ENCODE data around the gene ATXN7L1.

Gene ATXN7L1

DNA sequence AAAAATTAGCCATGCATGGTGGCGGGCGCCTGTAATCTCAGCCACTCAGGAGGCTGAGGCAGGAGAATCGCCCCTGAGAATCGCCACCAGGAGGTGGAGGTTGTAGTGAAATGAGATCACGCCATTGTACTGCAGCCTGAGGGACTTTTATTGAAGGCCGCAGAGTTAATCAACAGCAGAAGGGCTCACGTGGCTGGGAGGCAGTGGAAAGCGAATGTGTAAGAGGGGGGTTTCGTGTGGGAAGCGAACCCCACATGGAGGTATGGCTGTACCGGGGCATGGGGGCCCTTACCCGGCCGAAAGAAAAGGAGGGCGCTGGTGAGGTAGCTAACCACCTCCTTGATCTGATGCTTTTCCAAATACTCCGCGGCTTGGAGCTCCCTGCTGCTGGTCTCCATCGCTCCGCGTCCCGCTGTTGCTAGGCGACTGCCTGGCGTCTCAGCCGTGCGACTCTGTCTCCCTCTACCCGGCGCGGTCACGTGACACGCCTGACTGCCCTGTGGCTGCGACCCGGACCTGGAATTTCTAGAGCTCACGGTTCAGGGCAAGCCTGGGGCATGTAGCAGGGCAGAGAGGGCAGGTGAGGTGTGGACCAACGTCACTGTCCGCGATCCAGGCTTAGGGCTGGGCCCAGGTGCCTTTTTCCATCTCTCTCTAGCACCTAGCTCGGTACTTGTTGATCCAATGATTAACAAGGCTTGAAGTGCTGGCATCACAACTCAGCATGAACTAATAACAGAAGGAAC is 295.2 kb downstream of the ATXN7L1 start, which contains the start of gene EFCAB10:
Gene EFCAB10 (minus strand): TSS at position 428 of the 746 bp plus-strand sequence. CDS start 30 bp downstream, at position 398.
- TF ChIP-seq SNAI2 (CRISPR knock-in tag; IDR thresholded peaks at IDR 0.05): peak; percentile 62; the same call in 1 of the 2 replicates
- TF ChIP-seq RARB (CRISPR knock-in tag; IDR thresholded peaks at IDR 0.05): no peak; the same call in 1 of the 2 replicates
- no peak for TF ChIP-seq ZNF565 (CRISPR knock-in tag; conservative IDR thresholded peaks at IDR 0.05; ENCODE audit: low read depth)
- TF ChIP-seq ARNTL (CRISPR knock-in tag; IDR thresholded peaks at IDR 0.05; ENCODE audit: borderline replicate concordance, low read depth): no peak
- TF ChIP-seq, protein P1, sequence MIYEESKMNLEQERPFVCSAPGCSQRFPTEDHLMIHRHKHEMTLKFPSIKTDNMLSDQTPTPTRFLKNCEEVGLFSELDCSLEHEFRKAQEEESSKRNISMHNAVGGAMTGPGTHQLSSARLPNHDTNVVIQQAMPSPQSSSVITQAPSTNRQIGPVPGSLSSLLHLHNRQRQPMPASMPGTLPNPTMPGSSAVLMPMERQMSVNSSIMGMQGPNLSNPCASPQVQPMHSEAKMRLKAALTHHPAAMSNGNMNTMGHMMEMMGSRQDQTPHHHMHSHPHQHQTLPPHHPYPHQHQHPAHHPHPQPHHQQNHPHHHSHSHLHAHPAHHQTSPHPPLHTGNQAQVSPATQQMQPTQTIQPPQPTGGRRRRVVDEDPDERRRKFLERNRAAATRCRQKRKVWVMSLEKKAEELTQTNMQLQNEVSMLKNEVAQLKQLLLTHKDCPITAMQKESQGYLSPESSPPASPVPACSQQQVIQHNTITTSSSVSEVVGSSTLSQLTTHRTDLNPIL (CRISPR knock-in tag; IDR thresholded peaks at IDR 0.05; ENCODE audit: low read depth): no peak
- TF ChIP-seq GLIS3 (CRISPR knock-in tag; IDR thresholded peaks at IDR 0.05): no peak
- TF ChIP-seq PPARA (CRISPR knock-in tag; IDR thresholded peaks at IDR 0.05; ENCODE audit: borderline replicate concordance): no peak
- 0 out of 2 replicates have a peak, but pooled peaks have one; percentile 20 for TF ChIP-seq ZFP3 (CRISPR knock-in tag; IDR thresholded peaks at IDR 0.05)
- no peak for TF ChIP-seq BACH2 (CRISPR knock-in tag; IDR thresholded peaks at IDR 0.05; ENCODE audit: borderline replicate concordance)
- no peak for TF ChIP-seq TCF4 (CRISPR knock-in tag; IDR thresholded peaks at IDR 0.05; ENCODE audit: borderline replicate concordance)
- no peak for TF ChIP-seq ZC3H10 (CRISPR knock-in tag; IDR thresholded peaks at IDR 0.05)
- 0 out of 2 replicates have a peak, but pooled peaks have one; percentile 39 for TF ChIP-seq CSDC2 (CRISPR knock-in tag; IDR thresholded peaks at IDR 0.05)
- TF ChIP-seq ZNF8 (CRISPR knock-in tag; IDR thresholded peaks at IDR 0.05): no peak
- no peak for TF ChIP-seq OSR1 (CRISPR knock-in tag; IDR thresholded peaks at IDR 0.05)
- no peak for TF ChIP-seq TOX (CRISPR knock-in tag; IDR thresholded peaks at IDR 0.05; ENCODE audit: borderline replicate concordance)
- TF ChIP-seq, protein P2, sequence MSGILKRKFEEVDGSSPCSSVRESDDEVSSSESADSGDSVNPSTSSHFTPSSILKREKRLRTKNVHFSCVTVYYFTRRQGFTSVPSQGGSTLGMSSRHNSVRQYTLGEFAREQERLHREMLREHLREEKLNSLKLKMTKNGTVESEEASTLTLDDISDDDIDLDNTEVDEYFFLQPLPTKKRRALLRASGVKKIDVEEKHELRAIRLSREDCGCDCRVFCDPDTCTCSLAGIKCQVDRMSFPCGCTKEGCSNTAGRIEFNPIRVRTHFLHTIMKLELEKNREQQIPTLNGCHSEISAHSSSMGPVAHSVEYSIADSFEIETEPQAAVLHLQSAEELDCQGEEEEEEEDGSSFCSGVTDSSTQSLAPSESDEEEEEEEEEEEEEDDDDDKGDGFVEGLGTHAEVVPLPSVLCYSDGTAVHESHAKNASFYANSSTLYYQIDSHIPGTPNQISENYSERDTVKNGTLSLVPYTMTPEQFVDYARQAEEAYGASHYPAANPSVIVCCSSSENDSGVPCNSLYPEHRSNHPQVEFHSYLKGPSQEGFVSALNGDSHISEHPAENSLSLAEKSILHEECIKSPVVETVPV (CRISPR knock-in tag; IDR thresholded peaks at IDR 0.05): no peak
- no peak for TF ChIP-seq ZNF70 (CRISPR knock-in tag; IDR thresholded peaks at IDR 0.05)
- no peak for TF ChIP-seq ISL1 (CRISPR knock-in tag; IDR thresholded peaks at IDR 0.05)
- TF ChIP-seq ESRRG (CRISPR knock-in tag; IDR thresholded peaks at IDR 0.05): no peak
- TF ChIP-seq, protein P3, sequence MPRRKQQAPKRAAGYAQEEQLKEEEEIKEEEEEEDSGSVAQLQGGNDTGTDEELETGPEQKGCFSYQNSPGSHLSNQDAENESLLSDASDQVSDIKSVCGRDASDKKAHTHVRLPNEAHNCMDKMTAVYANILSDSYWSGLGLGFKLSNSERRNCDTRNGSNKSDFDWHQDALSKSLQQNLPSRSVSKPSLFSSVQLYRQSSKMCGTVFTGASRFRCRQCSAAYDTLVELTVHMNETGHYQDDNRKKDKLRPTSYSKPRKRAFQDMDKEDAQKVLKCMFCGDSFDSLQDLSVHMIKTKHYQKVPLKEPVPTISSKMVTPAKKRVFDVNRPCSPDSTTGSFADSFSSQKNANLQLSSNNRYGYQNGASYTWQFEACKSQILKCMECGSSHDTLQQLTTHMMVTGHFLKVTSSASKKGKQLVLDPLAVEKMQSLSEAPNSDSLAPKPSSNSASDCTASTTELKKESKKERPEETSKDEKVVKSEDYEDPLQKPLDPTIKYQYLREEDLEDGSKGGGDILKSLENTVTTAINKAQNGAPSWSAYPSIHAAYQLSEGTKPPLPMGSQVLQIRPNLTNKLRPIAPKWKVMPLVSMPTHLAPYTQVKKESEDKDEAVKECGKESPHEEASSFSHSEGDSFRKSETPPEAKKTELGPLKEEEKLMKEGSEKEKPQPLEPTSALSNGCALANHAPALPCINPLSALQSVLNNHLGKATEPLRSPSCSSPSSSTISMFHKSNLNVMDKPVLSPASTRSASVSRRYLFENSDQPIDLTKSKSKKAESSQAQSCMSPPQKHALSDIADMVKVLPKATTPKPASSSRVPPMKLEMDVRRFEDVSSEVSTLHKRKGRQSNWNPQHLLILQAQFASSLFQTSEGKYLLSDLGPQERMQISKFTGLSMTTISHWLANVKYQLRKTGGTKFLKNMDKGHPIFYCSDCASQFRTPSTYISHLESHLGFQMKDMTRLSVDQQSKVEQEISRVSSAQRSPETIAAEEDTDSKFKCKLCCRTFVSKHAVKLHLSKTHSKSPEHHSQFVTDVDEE (CRISPR knock-in tag; IDR thresholded peaks at IDR 0.05): peak; percentile 49; the same call in 1 of the 2 replicates
- TF ChIP-seq, protein P4, sequence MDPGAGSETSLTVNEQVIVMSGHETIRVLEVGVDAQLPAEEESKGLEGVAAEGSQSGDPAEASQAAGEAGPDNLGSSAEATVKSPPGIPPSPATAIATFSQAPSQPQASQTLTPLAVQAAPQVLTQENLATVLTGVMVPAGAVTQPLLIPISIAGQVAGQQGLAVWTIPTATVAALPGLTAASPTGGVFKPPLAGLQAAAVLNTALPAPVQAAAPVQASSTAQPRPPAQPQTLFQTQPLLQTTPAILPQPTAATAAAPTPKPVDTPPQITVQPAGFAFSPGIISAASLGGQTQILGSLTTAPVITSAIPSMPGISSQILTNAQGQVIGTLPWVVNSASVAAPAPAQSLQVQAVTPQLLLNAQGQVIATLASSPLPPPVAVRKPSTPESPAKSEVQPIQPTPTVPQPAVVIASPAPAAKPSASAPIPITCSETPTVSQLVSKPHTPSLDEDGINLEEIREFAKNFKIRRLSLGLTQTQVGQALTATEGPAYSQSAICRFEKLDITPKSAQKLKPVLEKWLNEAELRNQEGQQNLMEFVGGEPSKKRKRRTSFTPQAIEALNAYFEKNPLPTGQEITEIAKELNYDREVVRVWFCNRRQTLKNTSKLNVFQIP (CRISPR knock-in tag; IDR thresholded peaks at IDR 0.05; ENCODE audit: borderline replicate concordance, low read depth): no peak
- ATAC-seq: peak; percentile 96

DNA sequence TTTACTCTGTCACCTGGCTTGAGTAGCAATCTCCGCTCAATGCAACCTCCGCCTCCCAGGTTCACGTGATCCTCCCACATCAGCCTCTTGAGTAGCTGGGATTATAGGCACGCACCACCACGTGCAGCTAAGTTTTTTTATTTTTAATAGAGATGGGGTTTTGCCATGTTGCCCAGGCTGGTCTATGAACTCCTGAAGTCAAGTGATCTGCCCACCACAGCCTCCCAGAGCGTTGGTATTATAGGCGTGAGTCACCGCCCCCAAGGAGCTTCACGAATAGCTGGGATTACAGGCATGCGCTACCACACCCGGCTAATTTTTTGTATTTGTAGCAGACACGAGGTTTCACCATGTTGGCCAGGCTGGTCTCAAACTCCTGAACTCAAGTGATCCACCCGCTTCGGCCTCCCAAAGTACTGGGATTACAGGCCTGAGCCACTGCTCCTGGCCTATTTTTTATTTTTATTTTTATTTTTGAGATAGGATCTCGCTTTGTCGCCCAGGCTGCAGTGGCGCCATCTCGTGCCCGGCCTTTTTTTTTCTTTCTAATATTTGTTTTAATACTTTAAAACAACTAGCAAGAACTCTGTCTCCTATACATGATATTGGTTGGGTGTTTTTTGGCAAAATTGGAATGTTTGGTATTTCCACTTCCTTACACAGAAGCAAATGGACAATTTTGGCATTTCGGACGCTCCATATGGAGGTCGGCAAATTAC is 296.2 kb downstream of the ATXN7L1 start:
- no peak for ATAC-seq
- no peak for TF ChIP-seq ZC3H10 (CRISPR knock-in tag; IDR thresholded peaks at IDR 0.05)

DNA sequence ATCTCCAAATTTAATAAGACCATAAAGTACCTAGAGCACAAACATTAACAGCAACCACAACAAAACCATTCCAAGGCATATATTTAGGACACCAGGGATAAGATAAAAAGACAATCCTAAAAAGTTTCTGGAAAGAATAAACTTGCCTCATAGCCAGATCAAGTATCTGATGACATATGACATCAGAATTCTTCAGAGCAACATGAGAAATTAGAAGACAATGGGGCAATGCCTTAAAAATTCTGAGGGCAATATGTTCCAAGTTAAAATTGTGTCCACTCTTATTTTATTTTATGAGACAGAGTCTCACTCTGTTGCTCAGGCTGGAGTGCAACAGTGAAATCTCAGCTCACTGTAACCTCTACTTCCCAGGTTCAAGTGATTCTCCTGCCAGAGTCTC is 297.9 kb downstream of the ATXN7L1 start:
- ATAC-seq: no peak
- TF ChIP-seq, protein P5, sequence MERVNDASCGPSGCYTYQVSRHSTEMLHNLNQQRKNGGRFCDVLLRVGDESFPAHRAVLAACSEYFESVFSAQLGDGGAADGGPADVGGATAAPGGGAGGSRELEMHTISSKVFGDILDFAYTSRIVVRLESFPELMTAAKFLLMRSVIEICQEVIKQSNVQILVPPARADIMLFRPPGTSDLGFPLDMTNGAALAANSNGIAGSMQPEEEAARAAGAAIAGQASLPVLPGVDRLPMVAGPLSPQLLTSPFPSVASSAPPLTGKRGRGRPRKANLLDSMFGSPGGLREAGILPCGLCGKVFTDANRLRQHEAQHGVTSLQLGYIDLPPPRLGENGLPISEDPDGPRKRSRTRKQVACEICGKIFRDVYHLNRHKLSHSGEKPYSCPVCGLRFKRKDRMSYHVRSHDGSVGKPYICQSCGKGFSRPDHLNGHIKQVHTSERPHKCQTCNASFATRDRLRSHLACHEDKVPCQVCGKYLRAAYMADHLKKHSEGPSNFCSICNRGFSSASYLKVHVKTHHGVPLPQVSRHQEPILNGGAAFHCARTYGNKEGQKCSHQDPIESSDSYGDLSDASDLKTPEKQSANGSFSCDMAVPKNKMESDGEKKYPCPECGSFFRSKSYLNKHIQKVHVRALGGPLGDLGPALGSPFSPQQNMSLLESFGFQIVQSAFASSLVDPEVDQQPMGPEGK (CRISPR knock-in tag; IDR thresholded peaks at IDR 0.05; ENCODE audit: borderline replicate concordance): no peak
- TF ChIP-seq ZNF8 (CRISPR knock-in tag; IDR thresholded peaks at IDR 0.05) (no peak), GLIS3 (CRISPR knock-in tag; IDR thresholded peaks at IDR 0.05) (no peak), ESRRG (CRISPR knock-in tag; IDR thresholded peaks at IDR 0.05) (no peak), ZNF70 (CRISPR knock-in tag; IDR thresholded peaks at IDR 0.05) (no peak), ISL1 (CRISPR knock-in tag; IDR thresholded peaks at IDR 0.05) (no peak), CSDC2 (CRISPR knock-in tag; IDR thresholded peaks at IDR 0.05) (no peak), OSR1 (CRISPR knock-in tag; IDR thresholded peaks at IDR 0.05) (no peak), SNAI2 (CRISPR knock-in tag; IDR thresholded peaks at IDR 0.05) (no peak), ZFP3 (CRISPR knock-in tag; IDR thresholded peaks at IDR 0.05) (no peak)
- TF ChIP-seq, protein P2 (CRISPR knock-in tag; IDR thresholded peaks at IDR 0.05): no peak
